ENCODE results near the gene GALNT1.

GRCh38 chr18:35618696-35619095 is 37.2 kb downstream of the GALNT1 start:
- TF ChIP-seq CTCF (IDR thresholded peaks at IDR 0.05) (no peak), POLR2A (IDR thresholded peaks at IDR 0.05) (no peak)
